ENCODE measurements around the gene EEA1.

Gene EEA1

GRCh38 chr12:92927436-92928281 is 1.4 kb downstream of the EEA1 start:
- peak overlapping the region; percentile 91 for H3K9ac ChIP-seq (ENCODE audit: low read length)
- no peaks in the 10 kb centered on the region for H3K9me3 ChIP-seq (ENCODE audit: insufficient read depth, low read length)
- H3K36me3 ChIP-seq (ENCODE audit: low read length): no peaks in the 10 kb centered on the region
- no peak overlapping the region for H2AFZ ChIP-seq (ENCODE audit: low read depth, low read length, severe bottlenecking)
- no peak overlapping the region for H3K27ac ChIP-seq (ENCODE audit: low read depth, low read length)
- peaks cover 3% of the 10 kb centered on the region; the same call in 1 of the 2 replicates for H4K20me1 ChIP-seq (ENCODE audit: low read depth, low read length)
- H3K4me3 ChIP-seq (ENCODE audit: insufficient read depth, low read length, poor library complexity, severe bottlenecking): peak overlapping the region; percentile 83
- H3K27me3 ChIP-seq (ENCODE audit: low read length): no peaks in the 10 kb centered on the region
- peaks cover 18% of the 10 kb centered on the region; the same call in 1 of the 2 replicates for H3F3A ChIP-seq (ENCODE audit: insufficient read depth)
- H3K9me2 ChIP-seq (replicated peaks; ENCODE audit: insufficient read depth, low read length): no peaks in the 10 kb centered on the region
- no peak for TF ChIP-seq EZH2phosphoT487 (conservative IDR thresholded peaks at IDR 0.05; ENCODE audit: low read length)
- TF ChIP-seq, protein P1, sequence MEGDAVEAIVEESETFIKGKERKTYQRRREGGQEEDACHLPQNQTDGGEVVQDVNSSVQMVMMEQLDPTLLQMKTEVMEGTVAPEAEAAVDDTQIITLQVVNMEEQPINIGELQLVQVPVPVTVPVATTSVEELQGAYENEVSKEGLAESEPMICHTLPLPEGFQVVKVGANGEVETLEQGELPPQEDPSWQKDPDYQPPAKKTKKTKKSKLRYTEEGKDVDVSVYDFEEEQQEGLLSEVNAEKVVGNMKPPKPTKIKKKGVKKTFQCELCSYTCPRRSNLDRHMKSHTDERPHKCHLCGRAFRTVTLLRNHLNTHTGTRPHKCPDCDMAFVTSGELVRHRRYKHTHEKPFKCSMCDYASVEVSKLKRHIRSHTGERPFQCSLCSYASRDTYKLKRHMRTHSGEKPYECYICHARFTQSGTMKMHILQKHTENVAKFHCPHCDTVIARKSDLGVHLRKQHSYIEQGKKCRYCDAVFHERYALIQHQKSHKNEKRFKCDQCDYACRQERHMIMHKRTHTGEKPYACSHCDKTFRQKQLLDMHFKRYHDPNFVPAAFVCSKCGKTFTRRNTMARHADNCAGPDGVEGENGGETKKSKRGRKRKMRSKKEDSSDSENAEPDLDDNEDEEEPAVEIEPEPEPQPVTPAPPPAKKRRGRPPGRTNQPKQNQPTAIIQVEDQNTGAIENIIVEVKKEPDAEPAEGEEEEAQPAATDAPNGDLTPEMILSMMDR (IDR thresholded peaks at IDR 0.05; ENCODE audit: insufficient read depth, low read length, poor library complexity, severe bottlenecking): no peak
- peak overlapping the region; percentile 88 for H3K4me2 ChIP-seq (ENCODE audit: low read depth, low read length, poor library complexity, severe bottlenecking)
- H3K79me2 ChIP-seq (ENCODE audit: insufficient read depth, low read length): peaks cover 54% of the 10 kb centered on the region

DNA sequence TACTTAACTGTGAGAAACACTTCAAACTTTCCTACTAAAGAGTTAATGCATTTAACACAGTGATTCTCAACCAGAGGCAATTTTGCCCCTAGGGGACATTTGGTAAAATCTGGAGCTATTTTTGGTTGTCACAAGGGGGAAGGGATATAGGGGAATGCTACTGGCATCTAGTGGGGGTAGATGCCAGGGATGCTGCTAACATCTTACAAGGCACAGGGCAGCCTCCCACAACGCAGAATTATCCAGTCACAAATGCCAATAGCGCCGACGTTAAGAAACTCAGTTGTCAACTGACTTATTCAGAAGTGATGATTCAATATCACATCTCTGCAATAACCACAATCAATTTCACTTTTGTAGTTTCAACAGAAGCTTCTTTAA is 2.0 kb downstream of the EEA1 start:
- Histone ChIP-seq H3K36me3 (ENCODE audit: low read length) (no peaks in the 10 kb centered on the region), H3K27ac (ENCODE audit: low read depth, low read length) (no peak overlapping the region), H4K20me1 (ENCODE audit: low read depth, low read length) (peaks cover 3% of the 10 kb centered on the region; the same call in 1 of the 2 replicates), H3K79me2 (ENCODE audit: insufficient read depth, low read length) (peaks cover 59% of the 10 kb centered on the region), H3K4me3 (ENCODE audit: insufficient read depth, low read length, poor library complexity, severe bottlenecking) (no peak overlapping the region), H3F3A (ENCODE audit: insufficient read depth) (peaks cover 18% of the 10 kb centered on the region; the same call in 1 of the 2 replicates), H3K27me3 (ENCODE audit: low read length) (no peaks in the 10 kb centered on the region), H3K9me3 (ENCODE audit: insufficient read depth, low read length) (no peaks in the 10 kb centered on the region), H3K9me2 (replicated peaks; ENCODE audit: insufficient read depth, low read length) (no peaks in the 10 kb centered on the region), H2AFZ (ENCODE audit: low read depth, low read length, severe bottlenecking) (no peak overlapping the region), H3K4me2 (ENCODE audit: low read depth, low read length, poor library complexity, severe bottlenecking) (peak overlapping the region; percentile 88), H3K9ac (ENCODE audit: low read length) (no peak overlapping the region)
- TF ChIP-seq, protein P1 (IDR thresholded peaks at IDR 0.05; ENCODE audit: insufficient read depth, low read length, poor library complexity, severe bottlenecking): no peak
- no peak for TF ChIP-seq EZH2phosphoT487 (conservative IDR thresholded peaks at IDR 0.05; ENCODE audit: low read length)

- no peaks in the 10 kb centered on the region for H3K9me3 ChIP-seq (ENCODE audit: insufficient read depth, low read length)
- no peak overlapping the region for H3K27ac ChIP-seq (ENCODE audit: low read depth, low read length)
- H3K4me2 ChIP-seq (ENCODE audit: low read depth, low read length, poor library complexity, severe bottlenecking): peak overlapping the region; percentile 88
- no peak overlapping the region for H2AFZ ChIP-seq (ENCODE audit: low read depth, low read length, severe bottlenecking)
- no peaks in the 10 kb centered on the region for H3K27me3 ChIP-seq (ENCODE audit: low read length)
- no peak overlapping the region for H3K9ac ChIP-seq (ENCODE audit: low read length)
- no peaks in the 10 kb centered on the region for H3K9me2 ChIP-seq (replicated peaks; ENCODE audit: insufficient read depth, low read length)
- H3K79me2 ChIP-seq (ENCODE audit: insufficient read depth, low read length): peaks cover 63% of the 10 kb centered on the region
- no peak overlapping the region for H3K4me3 ChIP-seq (ENCODE audit: insufficient read depth, low read length, poor library complexity, severe bottlenecking)
- no peaks in the 10 kb centered on the region for H3K36me3 ChIP-seq (ENCODE audit: low read length)
- H4K20me1 ChIP-seq (ENCODE audit: low read depth, low read length): peaks cover 3% of the 10 kb centered on the region; the same call in 1 of the 2 replicates
- H3F3A ChIP-seq (ENCODE audit: insufficient read depth): peaks cover 22% of the 10 kb centered on the region; the same call in 1 of the 2 replicates
- TF ChIP-seq EZH2phosphoT487 (conservative IDR thresholded peaks at IDR 0.05; ENCODE audit: low read length): no peak
- TF ChIP-seq, protein P1 (IDR thresholded peaks at IDR 0.05; ENCODE audit: insufficient read depth, low read length, poor library complexity, severe bottlenecking): no peak
Observed at GRCh38 chr12:92926549-92926948, 2.5 kb downstream of the EEA1 start.
